Esophagus muscularis mucosa (tissue), 3 donors: ENCODE measurements around the gene RPAP3.

ENCODE experiments used
- EP300 ChIP-seq: sonication (generic); formaldehyde crosslinking; IDR thresholded peaks from one replicate; pipeline ENCODE4 v1.6.1; 2017; ENCODE audit warnings: antibody characterized with exemption
- TF ChIP-seq, protein P1 (sequence below), 3 experiments: fragments of 200-600 bp in 2 of 3; fragments of 450-650 bp in 1 of 3; sonication (generic) in 2 of 3; IDR thresholded peaks; one replicate each; pipeline ENCODE4 v1.5.1; 2017 to 2019; ENCODE audit warnings: antibody characterized with exemption in 3 of 3, mild to moderate bottlenecking in 2 of 3, moderate library complexity in 1 of 3

DNA sequence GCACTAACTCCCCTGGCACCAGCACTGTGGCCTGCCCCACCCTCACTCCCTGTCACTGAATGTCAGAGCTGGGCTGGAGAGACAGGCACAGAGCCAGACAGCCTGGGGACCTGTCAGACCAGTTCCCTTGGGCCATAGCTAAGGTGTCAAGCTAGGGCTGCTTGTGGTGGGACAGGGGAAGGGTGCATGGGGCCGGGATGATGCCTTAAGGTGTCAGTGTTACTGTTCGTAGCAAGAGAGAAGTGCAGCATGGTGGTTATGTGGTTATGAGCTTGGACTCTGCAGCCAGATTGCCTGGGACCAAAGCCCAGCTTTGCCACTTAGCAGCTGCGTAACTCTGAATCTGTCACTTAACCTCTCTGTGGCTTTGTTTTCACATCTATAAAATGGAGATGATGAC lies 49.1 kb upstream of the RPAP3 start:
- no peak for TF ChIP-seq EP300
- TF ChIP-seq, protein P1, sequence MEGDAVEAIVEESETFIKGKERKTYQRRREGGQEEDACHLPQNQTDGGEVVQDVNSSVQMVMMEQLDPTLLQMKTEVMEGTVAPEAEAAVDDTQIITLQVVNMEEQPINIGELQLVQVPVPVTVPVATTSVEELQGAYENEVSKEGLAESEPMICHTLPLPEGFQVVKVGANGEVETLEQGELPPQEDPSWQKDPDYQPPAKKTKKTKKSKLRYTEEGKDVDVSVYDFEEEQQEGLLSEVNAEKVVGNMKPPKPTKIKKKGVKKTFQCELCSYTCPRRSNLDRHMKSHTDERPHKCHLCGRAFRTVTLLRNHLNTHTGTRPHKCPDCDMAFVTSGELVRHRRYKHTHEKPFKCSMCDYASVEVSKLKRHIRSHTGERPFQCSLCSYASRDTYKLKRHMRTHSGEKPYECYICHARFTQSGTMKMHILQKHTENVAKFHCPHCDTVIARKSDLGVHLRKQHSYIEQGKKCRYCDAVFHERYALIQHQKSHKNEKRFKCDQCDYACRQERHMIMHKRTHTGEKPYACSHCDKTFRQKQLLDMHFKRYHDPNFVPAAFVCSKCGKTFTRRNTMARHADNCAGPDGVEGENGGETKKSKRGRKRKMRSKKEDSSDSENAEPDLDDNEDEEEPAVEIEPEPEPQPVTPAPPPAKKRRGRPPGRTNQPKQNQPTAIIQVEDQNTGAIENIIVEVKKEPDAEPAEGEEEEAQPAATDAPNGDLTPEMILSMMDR (IDR thresholded peaks at IDR 0.05): no peak
